ENCODE data around the gene MIGA2.

The MIGA2 gene

DNA sequence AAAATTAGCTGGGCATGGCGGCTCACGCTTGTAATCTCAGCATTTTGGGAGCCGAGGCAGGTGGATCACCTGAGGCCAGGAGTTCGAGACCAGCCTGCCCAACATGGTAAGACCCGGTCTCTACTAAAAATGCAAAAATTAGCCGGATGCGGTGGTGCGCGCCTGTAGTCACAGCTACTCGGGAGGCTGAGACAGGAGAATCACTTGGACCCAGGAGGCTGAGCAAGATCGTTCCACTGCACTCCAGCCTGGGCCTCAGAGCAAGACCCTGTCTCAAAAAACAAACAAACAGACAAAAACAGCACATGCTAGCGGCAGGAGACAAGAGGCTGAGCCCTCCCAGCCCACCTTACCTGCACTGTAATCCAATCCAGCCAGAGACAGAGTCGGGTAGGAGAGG is 43.4 kb downstream of the MIGA2 start:
- peak overlapping the region; percentile 83 for H3K4me3 Mint-ChIP-seq
- CTCF ChIA-PET = interaction anchor here (1.3 to 1.9 kb wide), 3 partner anchors 23 to 129 kb away, joined by 3 to 5 read pairs (median 3); no protein-coding TSS in a partner anchor
- peak overlapping the region; percentile 52 for H3K27ac Mint-ChIP-seq

DNA sequence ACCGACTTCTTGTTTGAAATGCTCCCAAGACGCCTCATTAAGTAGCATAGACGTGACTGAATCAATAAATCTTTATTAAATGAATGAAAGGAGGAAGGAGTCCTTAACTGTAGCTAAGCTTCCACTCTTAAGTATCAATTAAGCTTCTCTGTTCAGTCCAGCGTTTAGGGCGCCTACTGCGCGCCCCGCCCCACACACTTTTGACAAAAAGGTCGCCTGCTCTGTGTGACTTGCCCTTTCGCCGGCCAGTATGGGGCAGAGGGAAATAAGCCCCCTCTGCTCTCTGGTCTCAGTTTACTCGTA is 43.8 kb downstream of the MIGA2 start:
- H3K27me3 Mint-ChIP-seq = no peaks in the 10 kb centered on the region
- no peaks in the 10 kb centered on the region for H3K9me3 Mint-ChIP-seq
- H3K36me3 Mint-ChIP-seq = no peaks in the 10 kb centered on the region
- peaks cover 30% of the 10 kb centered on the region for H3K4me1 Mint-ChIP-seq
- CTCF ChIA-PET = interaction anchor here (1.3 to 1.9 kb wide), 3 partner anchors 23 to 129 kb away, joined by 3 to 5 read pairs (median 3); no protein-coding TSS in a partner anchor
- peak overlapping the region; percentile 83 for H3K4me3 Mint-ChIP-seq
- DNase-seq = no peak
- peak overlapping the region; percentile 87 for H3K27ac Mint-ChIP-seq

More for the DNA sequence above, 43.4 kb downstream of the MIGA2 start:
- no peak for DNase-seq
- Mint-ChIP-seq H3K4me1 (peaks cover 30% of the 10 kb centered on the region), H3K9me3 (no peaks in the 10 kb centered on the region), H3K27me3 (no peaks in the 10 kb centered on the region), H3K36me3 (no peaks in the 10 kb centered on the region)

GRCh38 chr9:129080601-129081387 is 44.4 kb downstream of the MIGA2 start, which contains the start of gene DOLPP1:
DOLPP1 (plus strand) TSS chr9:129081111; CDS start chr9:129081132, 21 bp downstream.
- peak; percentile 99 for DNase-seq
- Mint-ChIP-seq H3K27ac (peak within 1 kb of the TSS; percentile 87), H3K4me1 (peaks cover 30% of the 10 kb centered on the region), H3K27me3 (no peaks in the 10 kb centered on the region), H3K4me3 (peak within 1 kb of the TSS; percentile 83), H3K36me3 (no peaks in the 10 kb centered on the region), H3K9me3 (no peaks in the 10 kb centered on the region)
- CTCF ChIA-PET = interaction anchor here (1.3 to 1.9 kb wide), 3 partner anchors 22 to 130 kb away, joined by 3 to 5 read pairs (median 3); no protein-coding TSS in a partner anchor

GRCh38 chr9:129081388-129081904 is 45.0 kb downstream of the MIGA2 start:
- no peaks in the 10 kb centered on the region for H3K27me3 Mint-ChIP-seq
- H3K4me1 Mint-ChIP-seq = peaks cover 30% of the 10 kb centered on the region
- H3K27ac Mint-ChIP-seq = peak overlapping the region; percentile 87
- H3K9me3 Mint-ChIP-seq = no peaks in the 10 kb centered on the region
- no peak for DNase-seq
- CTCF ChIA-PET = interaction anchor here (1.5 to 1.9 kb wide), 2 partner anchors 21 to 61 kb away, joined by 3 to 5 read pairs; no protein-coding TSS in a partner anchor
- H3K36me3 Mint-ChIP-seq = peaks cover 1% of the 10 kb centered on the region
- peak overlapping the region; percentile 83 for H3K4me3 Mint-ChIP-seq

GRCh38 chr9:129084087-129084486 is 47.7 kb downstream of the MIGA2 start:
- CTCF ChIA-PET = no interaction called here
- Mint-ChIP-seq H3K36me3 (peaks cover 4% of the 10 kb centered on the region), H3K4me1 (peaks cover 29% of the 10 kb centered on the region), H3K9me3 (no peaks in the 10 kb centered on the region), H3K4me3 (no peak overlapping the region), H3K27me3 (no peaks in the 10 kb centered on the region), H3K27ac (no peak overlapping the region)
- DNase-seq = no peak

GRCh38 chr9:129089246-129089645 is 52.8 kb downstream of the MIGA2 start:
- no peak overlapping the region for H3K4me3 Mint-ChIP-seq
- no peaks in the 10 kb centered on the region for H3K27me3 Mint-ChIP-seq
- no peaks in the 10 kb centered on the region for H3K4me1 Mint-ChIP-seq
- no peak overlapping the region for H3K27ac Mint-ChIP-seq
- no peak for DNase-seq
- H3K36me3 Mint-ChIP-seq = peaks cover 8% of the 10 kb centered on the region
- no peaks in the 10 kb centered on the region for H3K9me3 Mint-ChIP-seq
- CTCF ChIA-PET = no interaction called here

DNA sequence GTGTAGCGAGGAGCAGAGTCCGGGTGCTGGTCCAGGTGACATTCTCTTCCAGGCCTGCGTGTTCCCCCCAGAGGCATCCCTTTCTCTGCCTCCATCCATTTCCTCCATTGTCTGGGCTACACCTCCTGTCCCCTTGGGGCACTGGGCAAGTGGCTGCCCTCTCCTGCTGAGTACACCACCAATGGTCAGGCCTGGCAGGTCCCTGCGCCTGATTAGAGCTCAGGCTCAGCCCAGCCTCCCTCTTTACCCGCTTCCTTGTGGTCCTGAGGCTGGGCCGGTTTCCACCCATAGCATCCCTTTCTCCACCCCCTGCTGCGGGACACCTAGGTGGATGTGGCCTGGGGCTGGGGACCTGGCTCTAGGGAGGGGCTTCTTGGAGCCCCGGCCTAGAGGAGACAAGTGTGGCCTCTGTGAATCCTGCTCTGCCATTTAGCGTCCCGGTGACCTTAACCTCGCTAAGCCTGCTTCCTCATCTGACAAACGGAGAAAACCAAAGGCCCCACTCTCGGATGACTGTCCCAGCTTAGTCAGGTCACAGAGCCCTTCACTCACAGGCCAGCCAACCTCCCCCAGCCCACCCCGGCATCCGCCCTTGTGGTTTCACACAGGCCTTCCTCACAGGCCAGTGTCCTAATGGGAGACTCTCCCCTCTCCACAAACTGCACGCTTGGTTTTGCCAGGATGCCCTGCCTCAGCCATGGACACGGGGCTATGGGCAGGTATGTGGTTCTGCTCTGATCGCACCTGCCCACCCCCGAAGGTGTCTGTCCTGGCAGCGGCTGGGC is 57.4 kb downstream of the MIGA2 start:
- DNase-seq = no peak
- H3K9me3 Mint-ChIP-seq = no peaks in the 10 kb centered on the region
- H3K36me3 Mint-ChIP-seq = peaks cover 4% of the 10 kb centered on the region
- CTCF ChIA-PET = interaction anchor here (0.9 kb wide), 1 partner anchor 13 kb away, joined by 3 read pairs; no protein-coding TSS in a partner anchor
- no peaks in the 10 kb centered on the region for H3K27me3 Mint-ChIP-seq
- H3K4me1 Mint-ChIP-seq = no peaks in the 10 kb centered on the region
- no peak overlapping the region for H3K4me3 Mint-ChIP-seq
- no peak overlapping the region for H3K27ac Mint-ChIP-seq

DNA sequence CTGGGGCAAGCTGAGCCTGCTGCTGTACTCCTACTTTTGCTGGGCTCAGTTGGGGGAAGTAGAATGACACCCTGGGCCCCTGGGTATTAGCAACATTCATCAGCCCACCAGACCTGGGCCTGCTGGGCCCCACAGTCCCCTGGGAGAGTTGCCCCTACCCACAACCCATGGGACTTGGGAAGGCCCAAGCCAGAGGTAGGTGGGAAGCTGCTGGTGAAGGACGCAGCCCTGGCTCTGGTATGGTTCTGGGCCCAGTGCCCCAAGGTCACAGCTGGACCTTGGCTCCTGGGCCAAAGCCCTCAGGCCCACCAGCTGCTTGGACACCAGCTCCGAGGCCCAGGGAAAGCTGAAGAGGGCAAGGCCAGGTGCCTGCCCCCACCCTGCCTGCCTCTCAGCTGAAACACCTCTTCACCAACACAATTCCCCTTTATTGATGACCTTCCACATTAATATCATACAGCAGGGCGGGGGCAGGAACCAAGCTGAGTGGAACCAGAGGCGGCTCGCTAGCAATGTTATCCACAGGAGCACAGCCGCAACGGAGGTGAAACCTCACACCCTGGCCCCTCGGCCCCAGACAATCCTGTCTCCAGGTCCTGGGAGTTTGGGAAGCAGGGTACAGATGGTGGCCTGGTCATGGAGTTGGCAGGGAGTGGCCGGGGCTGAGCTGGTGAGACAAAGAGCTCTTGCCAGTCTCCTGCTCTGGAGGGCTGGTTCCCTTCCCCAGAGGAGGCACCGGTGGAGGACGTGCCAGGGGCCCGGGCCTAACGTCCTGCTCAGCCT is 58.2 kb downstream of the MIGA2 start:
- Mint-ChIP-seq H3K27me3 (no peaks in the 10 kb centered on the region), H3K36me3 (peaks cover 4% of the 10 kb centered on the region), H3K4me1 (no peaks in the 10 kb centered on the region), H3K4me3 (no peak overlapping the region), H3K27ac (no peak overlapping the region), H3K9me3 (no peaks in the 10 kb centered on the region)
- DNase-seq = no peak
- CTCF ChIA-PET = interaction anchor here (0.8 to 0.9 kb wide), 2 partner anchors 12 to 690 kb away, joined by 3 read pairs; no protein-coding TSS in a partner anchor

DNA sequence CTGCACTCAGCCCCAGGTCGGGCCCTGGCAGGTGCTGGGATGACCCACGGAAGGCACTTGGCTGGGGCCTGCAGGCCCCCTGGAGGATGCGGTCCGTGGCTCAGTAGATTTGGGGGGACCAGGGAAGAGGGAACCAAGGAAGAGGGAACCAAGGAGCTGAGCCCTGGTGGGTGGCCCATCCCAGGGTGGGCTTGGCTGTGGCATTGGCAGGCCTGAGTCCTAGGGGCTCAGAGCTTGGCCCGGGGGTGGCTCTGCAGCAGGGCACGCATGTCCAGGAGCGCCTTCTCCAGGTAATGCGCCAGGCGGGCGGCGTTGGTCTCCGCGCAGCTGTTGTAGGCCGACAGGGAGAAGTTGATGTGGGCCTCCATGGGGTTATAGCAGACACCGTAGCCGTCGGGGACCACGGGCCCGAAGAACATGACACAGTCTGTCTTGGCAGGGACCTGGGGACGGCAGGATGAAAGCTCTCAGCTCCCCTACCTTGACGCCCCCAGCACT is 58.8 kb downstream of the MIGA2 start:
- CTCF ChIA-PET = interaction anchor here (0.8 to 0.9 kb wide), 2 partner anchors 11 to 689 kb away, joined by 3 read pairs; no protein-coding TSS in a partner anchor
- Mint-ChIP-seq H3K27ac (no peak overlapping the region), H3K4me1 (no peaks in the 10 kb centered on the region), H3K36me3 (no peaks in the 10 kb centered on the region), H3K9me3 (no peaks in the 10 kb centered on the region), H3K4me3 (no peak overlapping the region), H3K27me3 (no peaks in the 10 kb centered on the region)
- DNase-seq = no peak

GRCh38 chr9:129095908-129096307 is 59.5 kb downstream of the MIGA2 start:
- no peak overlapping the region for H3K4me3 Mint-ChIP-seq
- DNase-seq = no peak
- H3K27ac Mint-ChIP-seq = no peak overlapping the region
- H3K9me3 Mint-ChIP-seq = no peaks in the 10 kb centered on the region
- H3K36me3 Mint-ChIP-seq = no peaks in the 10 kb centered on the region
- no peaks in the 10 kb centered on the region for H3K27me3 Mint-ChIP-seq
- CTCF ChIA-PET = no interaction called here
- no peaks in the 10 kb centered on the region for H3K4me1 Mint-ChIP-seq

DNA sequence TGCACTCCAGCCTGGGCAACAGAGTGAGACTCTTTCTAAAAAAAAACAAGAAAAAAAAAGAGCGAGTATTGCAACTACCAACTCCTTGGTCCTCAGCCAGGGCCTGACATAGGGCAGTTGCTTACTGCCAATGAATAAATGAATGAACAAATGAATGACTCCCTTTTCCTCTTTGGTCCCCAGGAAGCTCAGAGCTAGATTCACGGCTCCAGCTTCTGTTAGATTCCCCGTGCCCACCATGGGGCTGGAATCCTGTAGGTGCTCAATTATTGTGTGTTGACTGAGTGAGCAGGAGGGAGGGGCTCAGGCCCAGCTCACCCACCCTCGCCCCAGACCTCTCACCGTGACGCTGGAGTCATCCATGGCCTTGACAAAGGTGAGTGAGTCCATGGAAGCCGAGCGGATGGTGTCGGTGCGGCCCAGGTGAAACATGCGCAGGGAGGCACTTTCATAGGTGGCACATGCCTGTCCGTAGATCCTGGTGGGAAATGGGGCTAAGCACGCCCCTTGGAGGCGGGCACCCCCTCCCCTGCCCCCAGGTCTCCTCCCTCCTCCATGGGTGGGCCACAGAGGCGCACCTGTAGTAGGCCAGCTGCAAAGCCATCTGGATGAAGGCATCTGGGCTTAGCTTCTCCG is 61.4 kb downstream of the MIGA2 start:
- no peak overlapping the region for H3K27ac Mint-ChIP-seq
- DNase-seq = no peak
- CTCF ChIA-PET = interaction anchor here (0.6 kb wide), 1 partner anchor 524 kb away, joined by 4 read pairs; no protein-coding TSS in a partner anchor
- H3K4me3 Mint-ChIP-seq = no peak overlapping the region
- no peaks in the 10 kb centered on the region for H3K9me3 Mint-ChIP-seq
- no peaks in the 10 kb centered on the region for H3K27me3 Mint-ChIP-seq
- no peaks in the 10 kb centered on the region for H3K4me1 Mint-ChIP-seq
- H3K36me3 Mint-ChIP-seq = no peaks in the 10 kb centered on the region

DNA sequence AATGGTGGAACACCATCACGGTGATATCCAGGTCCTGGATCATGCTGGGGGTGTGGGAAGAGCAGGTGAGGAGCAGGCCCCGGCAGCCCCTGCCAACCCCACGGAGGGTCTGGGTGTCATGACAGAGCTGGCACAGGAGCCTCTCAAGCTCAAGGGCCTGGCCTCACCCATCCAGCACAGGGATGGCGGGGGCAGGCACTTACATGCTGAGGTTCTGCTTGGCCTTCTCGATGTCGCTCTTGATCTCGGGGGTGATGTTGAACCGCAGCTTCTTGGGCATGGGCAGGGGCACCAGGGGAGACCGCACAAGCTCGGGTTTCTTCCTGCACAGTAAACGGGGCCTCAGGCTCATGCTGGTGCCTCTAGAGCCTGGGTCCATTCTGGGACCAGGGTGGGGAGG is 61.9 kb downstream of the MIGA2 start:
- no peaks in the 10 kb centered on the region for H3K4me1 Mint-ChIP-seq
- no peaks in the 10 kb centered on the region for H3K9me3 Mint-ChIP-seq
- no peak overlapping the region for H3K4me3 Mint-ChIP-seq
- H3K36me3 Mint-ChIP-seq = no peaks in the 10 kb centered on the region
- no peak overlapping the region for H3K27ac Mint-ChIP-seq
- CTCF ChIA-PET = no interaction called here
- no peaks in the 10 kb centered on the region for H3K27me3 Mint-ChIP-seq
- no peak for DNase-seq
